T1000 (cell line): Measurements from ENCODE around the gene PRPF31.

Source experiments
- DNase-seq: peaks from one replicate; lab custom pipeline; 2025; ENCODE audit warnings: mixed read lengths; lab: John Stamatoyannopoulos, UW

PRPF31 gene

GRCh38 chr19:54141356-54141755 is 25.8 kb downstream of the PRPF31 start:
- no peak for DNase-seq

- no peak for DNase-seq
Observed at GRCh38 chr19:54142166-54142780, 26.7 kb downstream of the PRPF31 start.

GRCh38 chr19:54145541-54146158 is 30.1 kb downstream of the PRPF31 start:
- no peak for DNase-seq

GRCh38 chr19:54147676-54148075 is 32.1 kb downstream of the PRPF31 start:
- no peak for DNase-seq

GRCh38 chr19:54148158-54148557 is 32.6 kb downstream of the PRPF31 start:
- DNase-seq: no peak

GRCh38 chr19:54149021-54149812 is 33.7 kb downstream of the PRPF31 start:
- no peak for DNase-seq

GRCh38 chr19:54151362-54152035 is 35.9 kb downstream of the PRPF31 start:
- no peak for DNase-seq

GRCh38 chr19:54152267-54152666 is 36.7 kb downstream of the PRPF31 start:
- no peak for DNase-seq

GRCh38 chr19:54152878-54153524 is 37.4 kb downstream of the PRPF31 start:
- no peak for DNase-seq

- no peak for DNase-seq
Observed at GRCh38 chr19:54153731-54154326, 38.3 kb downstream of the PRPF31 start.

- no peak for DNase-seq
Observed at GRCh38 chr19:54154603-54155345, 39.2 kb downstream of the PRPF31 start.

- DNase-seq: no peak
Observed at GRCh38 chr19:54155694-54156093, 40.1 kb downstream of the PRPF31 start.

GRCh38 chr19:54156490-54156889 is 40.9 kb downstream of the PRPF31 start:
- no peak for DNase-seq

GRCh38 chr19:54156953-54157352 is 41.4 kb downstream of the PRPF31 start:
- DNase-seq: no peak

- no peak for DNase-seq
Observed at GRCh38 chr19:54158812-54159351, 43.3 kb downstream of the PRPF31 start.

GRCh38 chr19:54159352-54160181 is 44.0 kb downstream of the PRPF31 start, which contains the start of gene LENG1:
LENG1 (minus strand) TSS chr19:54159721; CDS start chr19:54159695, 26 bp downstream.
- peak; percentile 98 for DNase-seq

GRCh38 chr19:54160182-54160811 is 44.7 kb downstream of the PRPF31 start:
- DNase-seq: peak; percentile 36

GRCh38 chr19:54160854-54161253 is 45.3 kb downstream of the PRPF31 start:
- no peak for DNase-seq

- DNase-seq: peak; percentile 67
Observed at GRCh38 chr19:54162241-54162805, 46.8 kb downstream of the PRPF31 start.
